Measurements from ENCODE around the gene MAEA.

MAEA gene

GRCh38 chr4:1381944-1382541, 92.4 kb downstream of the MAEA start:
- no peak for DNase-seq (ENCODE audit: low read depth, low spot score)

GRCh38 chr4:1382776-1383727, 93.4 kb downstream of the MAEA start:
- H3K4me3 ChIP-seq (ENCODE audit: low read length), result no peak overlapping the region
- DNase-seq (ENCODE audit: low read depth, low spot score), result no peak

More at GRCh38 chr4:1381944-1382541, 92.4 kb downstream of the MAEA start:
- H3K4me3 ChIP-seq (ENCODE audit: low read length), result no peak overlapping the region

GRCh38 chr4:1383728-1384591, 94.3 kb downstream of the MAEA start:
- DNase-seq (ENCODE audit: low read depth, low spot score), result no peak
- no peak overlapping the region for H3K4me3 ChIP-seq (ENCODE audit: low read length)

- DNase-seq (ENCODE audit: low read depth, low spot score), result no peak
- no peak overlapping the region for H3K4me3 ChIP-seq (ENCODE audit: low read length)
Measured at GRCh38 chr4:1384675-1385372, 95.1 kb downstream of the MAEA start.

- H3K4me3 ChIP-seq (ENCODE audit: low read length), result no peak overlapping the region
- DNase-seq (ENCODE audit: low read depth, low spot score), result no peak
Measured at GRCh38 chr4:1385373-1386340, 96.0 kb downstream of the MAEA start.
